Central memory CD8-positive, alpha-beta T cell (primary cell): Measurements from ENCODE around the gene CRNN.

Experiments
- ATAC-seq: fragments of 150-1000 bp; cut with Tn5 transposase; replicated peaks from 2 replicates; pipeline ENCODE4 v1.10.0; 2022; ENCODE audit warnings: mild to moderate bottlenecking, moderate FRiP score, moderate number of reproducible peaks; ENCODE audit not compliant: poor library complexity, severe bottlenecking; ENCODE audit errors: extremely low read depth
- DNase-seq, 2 donors: peaks; one replicate each; pipeline ENCODE4 v3.0.0; 2021; ENCODE audit warnings: low spot score in 2 of 2
- H3K27ac Mint-ChIP-seq: one replicate; pipeline ENCODE4 v1.8.0; 2022; ENCODE audit warnings: low read depth, mild to moderate bottlenecking, moderate library complexity, mixed read lengths
- H3K27me3 Mint-ChIP-seq: one replicate; pipeline ENCODE4 v1.8.0; 2022; ENCODE audit warnings: mixed read lengths
- H3K36me3 Mint-ChIP-seq: one replicate; pipeline ENCODE4 v1.8.0; 2022; ENCODE audit warnings: mild to moderate bottlenecking, moderate library complexity, mixed read lengths; ENCODE audit not compliant: insufficient read depth
- H3K4me1 Mint-ChIP-seq: one replicate; pipeline ENCODE4 v1.8.0; 2022; ENCODE audit warnings: mixed read lengths
- H3K4me3 Mint-ChIP-seq: one replicate; pipeline ENCODE4 v1.8.0; 2022; ENCODE audit warnings: mild to moderate bottlenecking, moderate library complexity, mixed read lengths
- H3K9me3 Mint-ChIP-seq: one replicate; pipeline ENCODE4 v1.8.0; 2022; ENCODE audit warnings: mixed read lengths

Gene CRNN

DNA sequence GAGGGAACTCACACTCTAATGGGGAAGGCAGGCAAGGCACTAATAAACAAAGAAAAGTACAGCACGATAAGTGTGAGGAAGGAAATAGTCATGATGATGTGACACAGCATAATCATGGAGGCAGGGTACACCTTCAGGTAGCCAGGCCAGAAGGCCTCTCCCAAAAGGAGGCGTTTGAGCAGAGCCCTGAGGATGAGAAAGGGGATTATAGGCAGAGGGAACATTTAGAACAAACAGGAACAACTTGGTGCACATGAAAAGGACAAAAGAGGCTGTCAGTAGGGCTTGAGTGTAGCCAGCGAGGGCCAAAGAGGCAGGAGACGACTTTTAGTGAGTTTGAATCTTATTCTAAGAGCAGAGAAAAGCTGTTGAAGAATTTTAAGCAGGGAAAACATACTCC is 33.4 kb upstream of the CRNN start:
- no peaks in the 10 kb centered on the region for H3K27me3 Mint-ChIP-seq
- ATAC-seq (no peak), DNase-seq (no peak)
- H3K36me3 Mint-ChIP-seq, result no peaks in the 10 kb centered on the region
- no peak overlapping the region for H3K27ac Mint-ChIP-seq
- H3K4me3 Mint-ChIP-seq, result no peak overlapping the region
- no peaks in the 10 kb centered on the region for H3K4me1 Mint-ChIP-seq
- H3K9me3 Mint-ChIP-seq, result no peaks in the 10 kb centered on the region

GRCh38 chr1:152444045-152444444 is 30.0 kb upstream of the CRNN start:
- H3K27ac Mint-ChIP-seq, result no peak overlapping the region

DNA sequence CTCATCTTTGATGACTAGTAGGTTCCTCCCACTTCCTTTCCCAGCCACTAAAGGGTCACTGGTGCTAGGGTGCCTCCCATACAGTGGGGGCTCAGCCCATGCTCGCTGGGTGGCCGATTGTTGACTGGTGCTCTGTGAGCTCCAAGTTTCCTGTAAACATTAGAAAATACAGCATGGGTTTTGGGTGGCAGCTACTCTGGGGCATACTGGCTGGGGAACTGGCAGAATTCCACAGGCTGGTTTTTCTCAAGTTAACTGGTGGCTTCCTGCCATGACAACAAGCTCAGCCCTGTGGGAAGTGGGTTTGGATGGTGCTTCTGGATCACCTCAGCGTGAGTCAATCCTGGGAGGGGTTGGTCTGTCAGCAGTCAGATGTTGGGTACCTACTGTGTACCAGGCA is 28.7 kb upstream of the CRNN start:
- no peak for ATAC-seq
- Mint-ChIP-seq H3K4me1 (no peaks in the 10 kb centered on the region), H3K27ac (no peak overlapping the region), H3K36me3 (no peaks in the 10 kb centered on the region), H3K4me3 (no peak overlapping the region), H3K27me3 (peaks cover 15% of the 10 kb centered on the region), H3K9me3 (no peaks in the 10 kb centered on the region)
- no peak for DNase-seq

More at GRCh38 chr1:152444045-152444444, 30.0 kb upstream of the CRNN start:
- H3K9me3 Mint-ChIP-seq, result no peaks in the 10 kb centered on the region
- DNase-seq, result no peak
- H3K27me3 Mint-ChIP-seq, result peaks cover 2% of the 10 kb centered on the region
- no peaks in the 10 kb centered on the region for H3K36me3 Mint-ChIP-seq
- no peak for ATAC-seq
- H3K4me1 Mint-ChIP-seq, result no peaks in the 10 kb centered on the region
- no peak overlapping the region for H3K4me3 Mint-ChIP-seq

GRCh38 chr1:152442301-152442700 is 28.2 kb upstream of the CRNN start:
- Mint-ChIP-seq H3K36me3 (no peaks in the 10 kb centered on the region), H3K4me1 (no peaks in the 10 kb centered on the region), H3K4me3 (no peak overlapping the region), H3K27me3 (peaks cover 20% of the 10 kb centered on the region), H3K27ac (no peak overlapping the region), H3K9me3 (no peaks in the 10 kb centered on the region)
- ATAC-seq (no peak), DNase-seq (no peak)

- ATAC-seq, result no peak
- DNase-seq, result no peak
- Mint-ChIP-seq H3K27ac (no peak overlapping the region), H3K27me3 (peaks cover 25% of the 10 kb centered on the region), H3K36me3 (no peaks in the 10 kb centered on the region), H3K4me3 (no peak overlapping the region), H3K9me3 (no peaks in the 10 kb centered on the region), H3K4me1 (no peaks in the 10 kb centered on the region)
These were observed 27.7 kb upstream of the CRNN start for GRCh38 chr1:152441756-152442155.

DNA sequence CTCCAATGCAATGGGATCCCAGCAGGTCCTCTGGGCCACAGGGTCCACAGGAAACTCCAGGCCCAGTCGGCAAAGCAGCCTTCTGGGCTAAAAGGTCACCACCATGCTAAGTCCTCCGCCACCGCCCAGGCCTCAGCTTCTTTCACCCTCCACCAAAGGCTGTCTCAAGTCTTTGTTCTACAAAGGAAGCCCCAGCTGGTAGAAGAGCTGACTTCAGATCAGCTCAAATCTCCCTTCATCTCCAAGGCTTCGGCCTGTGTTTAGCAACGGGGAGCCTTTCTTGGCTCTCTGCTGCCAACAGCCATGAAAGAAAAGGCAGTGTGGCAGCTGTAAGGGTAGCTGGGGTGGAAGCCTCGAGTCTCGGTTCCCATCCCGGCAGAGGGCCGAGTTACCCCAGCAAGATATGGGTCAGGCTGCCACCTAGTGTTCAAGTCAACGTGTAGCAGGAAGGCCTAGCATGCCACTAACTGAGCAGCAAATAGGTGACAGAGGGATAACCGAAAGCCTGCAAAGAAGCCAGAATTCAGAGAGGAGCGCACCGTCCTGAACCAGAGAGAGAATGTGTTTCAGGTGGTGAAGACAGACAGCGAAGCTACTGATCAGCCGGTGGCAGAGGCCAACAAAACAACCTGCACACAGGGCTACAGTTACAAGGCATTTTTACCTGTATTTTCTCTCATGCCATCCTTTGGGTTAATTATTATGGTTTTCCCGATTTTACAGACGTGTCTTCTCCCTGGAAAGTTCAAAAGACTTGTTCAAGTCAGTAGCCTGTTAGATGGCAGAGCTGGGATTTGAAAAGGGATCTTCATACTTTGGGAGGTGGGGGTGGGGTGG is 26.8 kb upstream of the CRNN start:
- Mint-ChIP-seq H3K4me3 (no peak overlapping the region), H3K27ac (no peak overlapping the region), H3K27me3 (peaks cover 34% of the 10 kb centered on the region), H3K4me1 (no peaks in the 10 kb centered on the region), H3K9me3 (no peaks in the 10 kb centered on the region), H3K36me3 (no peaks in the 10 kb centered on the region)
- ATAC-seq, result peak; percentile 97
- DNase-seq, result peak; percentile 50 to 62

DNA sequence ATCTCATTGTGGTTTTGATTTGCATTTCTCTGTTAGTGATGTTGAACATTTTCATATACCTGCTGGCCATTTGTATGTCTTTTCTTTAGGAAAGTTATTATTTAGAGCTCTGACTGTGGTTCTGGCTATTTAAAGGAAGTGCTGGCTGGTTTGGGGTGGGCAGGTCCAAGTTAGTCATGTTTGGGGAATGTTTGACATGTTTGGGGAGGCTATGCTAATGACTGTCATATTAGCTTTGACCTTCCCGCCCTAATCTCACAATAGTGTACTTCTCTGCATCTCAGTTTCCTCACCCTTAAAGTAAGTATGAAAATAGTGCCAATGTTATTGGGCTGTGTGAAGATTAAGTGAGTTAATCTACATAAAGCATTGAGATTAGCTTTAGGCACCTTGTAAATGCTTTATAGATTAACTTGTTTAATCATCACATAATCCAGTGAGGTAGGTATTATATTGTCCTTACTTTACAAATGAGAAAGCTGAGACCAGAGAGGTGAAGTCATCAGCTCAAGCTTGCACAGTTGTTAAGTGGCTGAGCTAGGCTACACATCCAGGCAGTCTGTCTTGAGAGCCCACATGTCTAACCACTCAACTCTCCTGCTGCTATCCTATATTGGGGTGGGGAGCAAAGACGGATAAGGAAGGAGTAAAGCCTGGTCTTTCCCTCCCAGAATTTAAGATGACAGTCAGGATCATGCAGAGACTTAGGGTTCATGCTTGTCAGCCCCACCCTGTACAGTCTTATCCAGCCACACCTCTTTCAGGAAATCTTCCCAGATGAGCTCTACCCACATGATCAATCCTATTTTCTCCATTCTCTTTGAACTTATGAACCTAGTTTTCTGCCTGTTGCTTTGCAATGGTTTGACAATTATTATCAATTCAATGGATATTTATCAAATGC is 22.8 kb upstream of the CRNN start:
- ATAC-seq (no peak), DNase-seq (no peak)
- H3K4me3 Mint-ChIP-seq, result no peak overlapping the region
- H3K4me1 Mint-ChIP-seq, result no peaks in the 10 kb centered on the region
- H3K36me3 Mint-ChIP-seq, result no peaks in the 10 kb centered on the region
- peaks cover 46% of the 10 kb centered on the region for H3K27me3 Mint-ChIP-seq
- no peak overlapping the region for H3K27ac Mint-ChIP-seq
- H3K9me3 Mint-ChIP-seq, result no peaks in the 10 kb centered on the region

- no peaks in the 10 kb centered on the region for H3K4me1 Mint-ChIP-seq
- ATAC-seq (no peak), DNase-seq (no peak)
- H3K27ac Mint-ChIP-seq, result no peak overlapping the region
- no peak overlapping the region for H3K4me3 Mint-ChIP-seq
- H3K9me3 Mint-ChIP-seq, result peaks cover 7% of the 10 kb centered on the region
- peaks cover 24% of the 10 kb centered on the region for H3K27me3 Mint-ChIP-seq
- no peaks in the 10 kb centered on the region for H3K36me3 Mint-ChIP-seq
These were observed 13.4 kb upstream of the CRNN start for GRCh38 chr1:152427458-152427857.

DNA sequence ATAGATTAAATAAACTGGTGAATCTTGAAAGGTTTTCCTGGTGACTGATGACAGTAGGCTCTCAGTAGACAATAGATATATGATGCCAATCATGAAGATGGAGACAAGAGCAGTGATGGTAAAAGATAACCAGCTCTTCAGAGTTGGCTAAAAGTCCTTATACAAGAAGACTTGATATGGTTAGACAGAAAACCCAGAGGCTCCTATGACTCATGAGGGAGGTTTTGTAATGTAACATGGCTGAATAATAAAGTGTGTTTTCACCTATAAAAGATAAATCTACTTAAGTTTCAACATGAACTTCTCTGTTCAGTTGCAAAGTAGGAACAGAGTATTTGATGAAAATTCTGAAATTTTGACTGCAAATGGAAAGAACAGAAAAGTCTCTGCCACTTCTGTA is 12.7 kb upstream of the CRNN start:
- H3K27me3 Mint-ChIP-seq, result peaks cover 32% of the 10 kb centered on the region
- ATAC-seq (no peak), DNase-seq (no peak)
- H3K4me1 Mint-ChIP-seq, result no peaks in the 10 kb centered on the region
- H3K36me3 Mint-ChIP-seq, result no peaks in the 10 kb centered on the region
- no peak overlapping the region for H3K27ac Mint-ChIP-seq
- no peak overlapping the region for H3K4me3 Mint-ChIP-seq
- peaks cover 7% of the 10 kb centered on the region for H3K9me3 Mint-ChIP-seq

DNA sequence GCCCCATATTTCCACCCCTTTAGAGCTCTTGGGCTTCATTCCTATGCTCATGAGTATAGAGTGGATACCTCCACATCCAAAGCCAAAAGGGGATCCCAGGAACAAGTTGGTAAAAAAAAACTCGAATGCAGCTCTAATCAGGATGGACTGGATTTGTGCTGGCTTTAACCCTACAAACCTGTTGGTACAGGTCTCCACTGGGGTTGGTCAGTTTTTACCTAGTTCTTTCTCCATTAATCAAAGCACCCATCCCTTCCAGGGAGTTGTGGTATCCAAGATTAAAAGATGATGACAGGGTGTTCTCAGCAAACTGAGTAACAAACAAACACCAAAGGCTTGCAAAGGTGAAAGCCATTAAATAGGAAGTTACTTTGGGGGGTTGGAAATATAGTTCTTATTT is 5.9 kb upstream of the CRNN start:
- H3K27ac Mint-ChIP-seq, result no peak overlapping the region
- no peak for ATAC-seq

GRCh38 chr1:152415454-152416227 is 1.6 kb upstream of the CRNN start:
- no peak for ATAC-seq
- H3K4me1 Mint-ChIP-seq, result no peaks in the 10 kb centered on the region
- H3K9me3 Mint-ChIP-seq, result no peaks in the 10 kb centered on the region
- no peak for DNase-seq
- H3K4me3 Mint-ChIP-seq, result no peak overlapping the region
- H3K27ac Mint-ChIP-seq, result no peak overlapping the region
- H3K27me3 Mint-ChIP-seq, result peaks cover 64% of the 10 kb centered on the region
- no peaks in the 10 kb centered on the region for H3K36me3 Mint-ChIP-seq

More for the DNA sequence above, 5.9 kb upstream of the CRNN start:
- no peak overlapping the region for H3K4me3 Mint-ChIP-seq
- H3K4me1 Mint-ChIP-seq, result no peaks in the 10 kb centered on the region
- no peak for DNase-seq
- H3K9me3 Mint-ChIP-seq, result peaks cover 7% of the 10 kb centered on the region
- H3K36me3 Mint-ChIP-seq, result no peaks in the 10 kb centered on the region
- H3K27me3 Mint-ChIP-seq, result peaks cover 80% of the 10 kb centered on the region

- H3K36me3 Mint-ChIP-seq, result no peaks in the 10 kb centered on the region
- H3K27ac Mint-ChIP-seq, result no peak overlapping the region
- H3K4me1 Mint-ChIP-seq, result no peaks in the 10 kb centered on the region
- no peaks in the 10 kb centered on the region for H3K9me3 Mint-ChIP-seq
- no peak overlapping the region for H3K4me3 Mint-ChIP-seq
- ATAC-seq (no peak), DNase-seq (no peak)
- peaks cover 73% of the 10 kb centered on the region for H3K27me3 Mint-ChIP-seq
These were observed 1.3 kb downstream of the CRNN start for GRCh38 chr1:152412756-152413155.
